Pulmonary artery endothelial cell (primary cell): ENCODE results near the gene C9orf85. TPM values are rescaled to one million over a fixed set of nuclear protein-coding genes. Genes with fewer than 3 reads are reported as not detected.

ENCODE experiments used
- DNase-seq: peaks from one replicate; pipeline ENCODE4 v3.0.0-alpha.2; 2011; ENCODE audit warnings: low read depth, low spot score
- total RNA-seq: library from RNA; depleted of rRNA; stranded (reverse); fragments of >200 nt; gene quantifications from 2 replicates; pipeline ENCODE4 v1.2.3, GENCODE V29; 2014

Gene C9orf85
- total RNA-seq, 1 donor from 2014 or later: 11.3 TPM

DNA sequence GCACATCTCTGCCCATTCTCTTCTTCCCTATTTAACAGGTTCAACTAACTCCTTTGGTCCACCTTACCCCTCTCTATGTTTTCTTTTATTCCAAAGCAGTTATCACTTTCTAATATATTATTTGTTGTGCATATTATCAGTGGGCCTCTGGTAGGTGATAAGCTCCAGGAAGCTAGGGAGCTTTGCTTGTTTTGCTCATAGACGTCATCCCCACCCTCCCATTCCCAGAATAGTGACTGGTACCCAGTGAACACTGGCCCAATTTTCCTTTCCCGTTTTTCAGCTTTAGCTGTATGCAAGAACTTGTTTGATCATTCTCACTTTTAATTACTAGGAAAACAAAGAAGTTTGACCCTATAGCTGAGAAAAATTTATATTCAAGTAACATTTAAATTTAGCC is 7.4 kb upstream of the C9orf85 start:
- no peak for DNase-seq

GRCh38 chr9:71908825-71909224 is 2.6 kb upstream of the C9orf85 start:
- no peak for DNase-seq

- DNase-seq: no peak
Observed at GRCh38 chr9:71909887-71910649, 1.4 kb upstream of the C9orf85 start.

- DNase-seq: no peak
Observed at GRCh38 chr9:71910650-71911060, 784 bp upstream of the C9orf85 start.

- DNase-seq: peak; percentile 36
Observed at GRCh38 chr9:71911908-71912335, 483 bp downstream of the C9orf85 start.

GRCh38 chr9:71915495-71915894 is 4.1 kb downstream of the C9orf85 start:
- no peak for DNase-seq

DNA sequence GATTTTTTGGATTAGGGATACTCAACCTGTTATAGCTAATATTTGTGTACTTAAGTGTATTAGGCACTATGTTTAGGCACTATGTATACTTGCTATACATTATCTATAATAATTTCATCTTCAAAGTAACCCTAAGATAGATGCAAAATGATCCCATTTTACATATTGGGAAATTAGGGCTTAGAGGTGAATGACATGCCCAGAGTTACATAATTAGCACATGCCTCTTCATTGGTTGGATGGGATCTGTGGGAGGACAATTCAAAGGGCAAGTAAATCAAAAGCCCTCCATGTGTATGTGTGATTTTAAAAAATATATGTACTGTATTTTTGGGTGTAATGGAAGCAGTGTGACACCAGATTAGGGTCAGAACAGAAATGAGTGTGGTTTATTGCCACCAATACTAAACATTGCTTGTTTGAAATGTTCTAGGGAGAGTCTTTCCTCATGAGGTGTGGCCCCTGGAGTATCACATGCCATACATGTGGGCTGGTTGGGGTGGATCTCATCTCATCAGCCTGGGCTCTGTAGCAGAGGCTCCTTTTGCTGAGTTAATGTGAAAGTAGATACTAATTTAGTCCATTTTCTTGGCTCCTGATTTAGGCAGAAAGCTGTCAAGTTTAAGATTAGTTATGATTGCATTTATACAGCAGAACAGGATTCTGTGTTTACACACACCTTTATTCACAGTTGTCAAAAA is 5.5 kb downstream of the C9orf85 start:
- no peak for DNase-seq

- DNase-seq: no peak
Observed at GRCh38 chr9:71918419-71918818, 7.0 kb downstream of the C9orf85 start.

DNA sequence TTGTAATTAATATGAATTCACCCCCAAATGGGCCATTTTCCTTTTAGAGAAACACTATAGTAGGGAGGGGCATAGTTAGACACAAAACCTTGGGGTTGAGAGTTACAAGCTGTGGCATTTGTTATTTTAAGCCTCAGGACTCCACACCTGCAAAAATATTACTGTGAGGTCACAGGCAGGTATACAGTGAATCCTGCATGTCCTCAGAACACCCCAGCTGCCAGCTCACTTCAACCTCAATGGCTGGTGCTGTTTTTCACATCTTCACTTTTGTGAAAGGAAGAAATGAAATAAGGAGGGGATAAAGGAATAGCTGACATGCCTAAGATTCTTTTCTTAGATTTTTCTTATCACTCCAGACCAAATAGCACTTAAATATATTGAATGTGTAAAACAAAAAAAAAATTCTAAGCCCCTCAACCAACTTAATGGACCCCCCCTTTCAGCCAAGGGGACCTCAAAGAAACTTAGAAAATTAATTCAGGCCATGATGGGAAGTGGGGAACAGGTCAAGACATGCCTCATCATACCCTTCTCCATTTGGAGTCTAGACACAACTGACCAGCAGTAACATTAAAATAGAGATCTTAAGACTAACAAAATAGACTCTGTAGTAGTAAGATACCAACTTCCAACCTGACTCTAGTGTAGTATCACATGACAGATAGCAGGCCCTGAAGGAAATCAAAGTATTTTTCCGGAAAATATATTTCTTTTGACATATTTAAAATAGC is 9.2 kb downstream of the C9orf85 start:
- DNase-seq: no peak

DNA sequence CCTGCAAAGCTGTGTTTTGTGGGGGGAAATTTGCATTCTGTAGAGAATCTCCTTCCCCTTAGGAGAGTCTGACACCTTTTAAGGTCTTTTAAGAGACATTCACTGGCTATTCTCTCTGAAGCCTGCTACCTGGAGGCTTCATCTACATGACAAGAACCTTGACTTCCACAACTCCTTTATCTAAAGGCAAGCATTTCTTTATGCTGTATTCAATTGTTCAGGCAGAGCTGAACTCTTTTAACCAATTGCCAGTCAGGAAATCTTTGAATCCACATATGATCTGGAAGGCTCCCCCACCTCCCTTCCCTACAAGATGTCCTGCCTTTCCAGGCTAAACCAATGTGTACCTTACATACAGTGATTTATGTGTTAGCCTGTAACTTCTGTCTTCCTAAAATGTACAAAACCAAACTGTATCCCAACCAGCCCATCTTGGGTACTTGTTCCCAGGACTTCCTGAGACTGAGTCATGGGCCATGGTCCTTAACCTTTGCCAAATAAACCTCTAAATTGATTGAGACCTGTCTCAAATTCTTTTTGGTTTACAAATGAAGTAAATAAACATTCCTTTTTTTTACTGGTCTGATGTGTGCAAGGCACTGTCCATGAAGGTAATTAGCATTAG is 9.9 kb downstream of the C9orf85 start:
- no peak for DNase-seq

- no peak for DNase-seq
Observed at GRCh38 chr9:71924576-71924975, 13.1 kb downstream of the C9orf85 start.

- no peak for DNase-seq
Observed at GRCh38 chr9:71925834-71926233, 14.4 kb downstream of the C9orf85 start.

DNA sequence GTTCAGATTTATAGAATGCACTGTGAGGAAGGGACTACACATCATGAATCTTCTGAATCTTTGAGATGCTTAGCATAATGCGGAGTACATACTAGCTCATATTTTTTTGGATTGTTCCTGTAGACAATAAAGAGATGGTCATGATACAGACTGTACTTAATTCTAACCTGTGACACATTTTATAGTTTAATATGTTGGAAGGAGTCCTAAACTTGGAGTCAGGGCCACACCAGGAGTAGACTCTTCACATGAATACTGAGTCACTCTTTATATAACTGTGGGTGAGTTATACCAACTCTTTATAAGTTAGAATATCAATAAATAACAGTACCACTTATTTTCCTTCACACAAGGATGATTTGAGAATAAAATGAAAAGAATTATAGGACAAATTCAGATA is 16.9 kb downstream of the C9orf85 start:
- DNase-seq: no peak

DNA sequence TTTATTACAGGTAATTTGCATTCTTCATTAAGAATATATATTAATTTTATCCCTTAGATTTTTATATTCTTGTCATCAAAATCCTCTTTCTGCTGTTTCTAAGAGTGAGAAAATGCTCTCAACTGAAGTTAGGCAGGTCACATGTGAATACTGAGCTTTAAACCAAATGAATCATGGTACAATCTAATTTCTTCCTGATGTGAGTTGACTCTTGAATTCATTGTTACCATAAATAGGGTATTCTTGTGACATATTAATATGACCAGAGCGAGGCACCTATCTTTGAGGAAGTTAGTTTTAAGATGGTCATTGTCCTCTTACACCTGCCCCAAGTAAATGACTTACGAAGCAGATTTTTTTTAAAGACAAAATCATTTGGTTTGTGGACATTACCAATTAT is 17.4 kb downstream of the C9orf85 start:
- no peak for DNase-seq

- DNase-seq: no peak
Observed at GRCh38 chr9:71929223-71929622, 17.8 kb downstream of the C9orf85 start.

GRCh38 chr9:71929791-71930440 is 18.5 kb downstream of the C9orf85 start:
- no peak for DNase-seq

GRCh38 chr9:71931166-71931565 is 19.7 kb downstream of the C9orf85 start:
- DNase-seq: no peak

GRCh38 chr9:71936066-71936465 is 24.6 kb downstream of the C9orf85 start:
- no peak for DNase-seq

DNA sequence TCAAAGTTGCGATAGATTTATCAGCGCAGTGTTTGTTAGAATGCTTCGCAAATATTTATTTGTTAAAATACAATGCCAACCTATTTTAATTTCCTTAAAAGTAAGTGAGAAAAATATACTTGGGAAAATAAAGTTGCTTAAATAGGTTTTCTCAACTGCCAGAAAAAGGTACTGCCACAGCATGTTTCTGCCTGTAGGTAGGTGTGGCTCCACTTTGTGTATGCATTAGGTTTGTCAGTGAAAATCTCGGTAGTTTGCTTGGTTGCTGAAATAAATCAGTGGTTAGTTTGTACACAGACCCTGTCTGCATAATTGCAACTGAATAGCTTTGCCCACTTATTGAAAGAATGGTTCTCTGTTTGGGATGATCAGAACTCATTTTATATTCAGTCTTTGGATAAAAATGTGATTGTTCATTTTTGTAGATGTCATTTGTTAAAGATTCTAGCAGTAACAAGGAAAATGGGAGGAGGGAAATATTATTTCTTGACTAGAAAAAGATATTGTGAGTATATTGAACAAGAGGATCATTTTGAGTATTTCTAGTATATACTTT is 25.7 kb downstream of the C9orf85 start:
- DNase-seq: no peak

DNA sequence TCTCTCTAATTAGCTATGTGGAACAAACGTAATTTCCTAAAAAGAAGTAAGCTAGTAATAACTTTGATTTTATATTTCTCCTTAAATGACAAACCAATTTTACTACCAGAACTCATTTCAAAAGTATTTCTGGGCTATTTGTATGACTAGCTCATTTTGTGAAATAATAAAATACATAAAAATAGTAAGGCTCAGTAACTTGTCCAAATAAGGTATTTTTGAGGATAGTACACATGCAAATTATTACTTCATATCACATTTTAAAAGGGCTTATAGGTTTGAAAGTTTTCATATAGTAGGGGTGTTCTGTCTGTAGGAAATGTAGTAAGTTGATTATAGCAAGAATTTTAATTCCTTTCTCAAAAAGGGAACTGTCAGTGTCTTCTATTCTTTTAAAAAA is 26.5 kb downstream of the C9orf85 start:
- no peak for DNase-seq

DNA sequence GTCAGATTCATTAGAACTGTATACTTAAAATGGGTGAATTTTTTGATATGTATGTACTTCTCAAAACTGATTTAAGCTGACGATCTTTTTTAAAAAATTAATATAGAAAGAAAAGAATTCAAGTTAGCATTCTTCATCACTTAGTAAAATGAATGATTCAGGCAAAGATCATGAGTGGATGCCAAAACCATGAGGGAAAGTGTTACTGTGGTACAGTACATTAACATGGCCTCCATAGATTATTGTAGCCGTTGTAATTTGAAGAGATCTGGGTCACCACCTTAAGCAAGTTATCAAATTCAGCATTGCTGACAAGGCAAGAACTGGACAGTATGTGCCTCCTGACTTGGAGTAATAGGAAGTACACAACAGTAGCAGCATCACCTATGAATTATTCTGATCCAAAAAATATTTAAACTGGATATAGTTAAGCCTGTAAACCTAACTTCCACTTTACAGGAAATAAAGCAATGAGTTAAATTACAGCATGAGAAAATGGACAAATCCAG is 29.7 kb downstream of the C9orf85 start:
- DNase-seq: no peak
